SK-N-SH (cell line): ENCODE measurements around the gene PKP1. TPM values are rescaled to one million over a fixed set of nuclear protein-coding genes. Genes with fewer than 3 reads are reported as not detected.

ENCODE experiments used
- CTCF ChIA-PET: fragments of 300-600, 350-600 bp; formaldehyde crosslinking; extraction: SDS; loops from one replicate; lab custom pipeline; 2021; lab: Yijun Ruan, JAX
- POLR2A ChIA-PET: fragments of 350-600 bp; sonication (Branson Sonifier 250); formaldehyde crosslinking; extraction: SDS; loops from one replicate; lab custom pipeline; 2020; ENCODE audit warnings: antibody characterized with exemption, inconsistent platforms; lab: Yijun Ruan, JAX
- DNase-seq: peaks from one replicate; pipeline ENCODE4 v3.0.0; 2012
- H2AFZ ChIP-seq: fragments of 200-600 bp; sonication (generic); 2 replicates; pipeline ENCODE4 v1.8.1; 2016; ENCODE audit warnings: antibody characterized with exemption, mild to moderate bottlenecking, low read depth
- H3F3A ChIP-seq: fragments of 200-600 bp; sonication (generic); replicated peaks from 2 replicates; pipeline ENCODE3; 2016; ENCODE audit warnings: antibody characterized with exemption, mild to moderate bottlenecking; ENCODE audit not compliant: insufficient read depth
- H3K27ac ChIP-seq, 2 experiments: fragments of 200-500 bp in 1 of 2; fragments of 200-600 bp in 1 of 2; sonication (Bioruptor generic) in 1 of 2; sonication (generic), shearing (Covaris generic) in 1 of 2; 2 replicates each; pipeline versions ENCODE4 v1.5.1 to v1.6.1; 2014 to 2016; ENCODE audit warnings: low read depth in 2 of 2, inconsistent platforms in 1 of 2, low read length in 1 of 2, mild to moderate bottlenecking in 1 of 2, mixed read lengths in 1 of 2
- H3K27me3 ChIP-seq: fragments of 200-600 bp; sonication (generic), shearing (Covaris generic); 2 replicates; pipeline ENCODE4 v1.6.1; 2016; ENCODE audit warnings: mixed run types; ENCODE audit not compliant: insufficient read depth
- H3K36me3 ChIP-seq, 2 experiments: fragments of 200-500 bp in 1 of 2; fragments of 200-600 bp in 1 of 2; sonication (Bioruptor generic) in 1 of 2; sonication (generic) in 1 of 2; replicated peaks in 1 of 2; 2 replicates each; pipeline versions ENCODE3 to v1.5.1; 2014 to 2016; ENCODE audit warnings: low read length in 1 of 2, mild to moderate bottlenecking in 1 of 2; ENCODE audit not compliant: insufficient read depth in 2 of 2, control insufficient read depth in 1 of 2
- H3K4me1 ChIP-seq, 2 experiments: fragments of 200-500 bp in 1 of 2; fragments of 200-600 bp in 1 of 2; sonication (Bioruptor generic) in 1 of 2; sonication (generic), shearing (Covaris generic) in 1 of 2; 2 replicates each; pipeline versions ENCODE4 v1.5.1 to v1.6.1; 2014 to 2016; ENCODE audit warnings: low read depth in 1 of 2, low read length in 1 of 2, mixed run types in 1 of 2; ENCODE audit not compliant: insufficient read depth in 2 of 2, control insufficient read depth in 1 of 2
- H3K4me2 ChIP-seq: fragments of 200-600 bp; sonication (generic), shearing (Covaris generic); 2 replicates; pipeline ENCODE4 v1.6.1; 2017; ENCODE audit warnings: mixed run types
- H3K4me3 ChIP-seq, 2 experiments: fragments of 200-500 bp in 1 of 2; fragments of 200-600 bp in 1 of 2; sonication (Bioruptor generic) in 1 of 2; sonication (generic), shearing (Covaris generic) in 1 of 2; 2 replicates each; pipeline versions ENCODE4 v1.5.1 to v1.8.1; 2014 to 2016; ENCODE audit warnings: low read depth in 2 of 2, inconsistent platforms in 1 of 2, low read length in 1 of 2, mild to moderate bottlenecking in 1 of 2, mixed read lengths in 1 of 2, moderate library complexity in 1 of 2
- H3K79me2 ChIP-seq: fragments of 200-600 bp; sonication (generic); 2 replicates; pipeline ENCODE4 v1.8.1; 2017; ENCODE audit warnings: mild to moderate bottlenecking; ENCODE audit not compliant: insufficient read depth
- H3K9ac ChIP-seq: fragments of 200-600 bp; sonication (generic); 2 replicates; pipeline ENCODE4 v1.6.1; 2017; ENCODE audit warnings: mixed run types
- H3K9me2 ChIP-seq: fragments of 200-600 bp; sonication (generic); 2 replicates; pipeline ENCODE4 v1.6.1; 2017; ENCODE audit warnings: mixed run types
- H3K9me3 ChIP-seq: fragments of 200-600 bp; sonication (generic); 2 replicates; pipeline ENCODE4 v1.6.1; 2017; ENCODE audit warnings: mixed run types, mild to moderate bottlenecking, moderate library complexity
- H4K20me1 ChIP-seq: fragments of 200-600 bp; sonication (generic); 2 replicates; pipeline ENCODE4 v1.6.1; 2017; ENCODE audit warnings: mild to moderate bottlenecking, mixed run types; ENCODE audit not compliant: insufficient read depth
- CTCF ChIP-seq: fragments of 200-600 bp; sonication (generic); IDR thresholded peaks from 2 replicates; pipeline ENCODE4 v1.6.1; 2017; ENCODE audit warnings: antibody characterized with exemption, mild to moderate bottlenecking, moderate library complexity
- ELF1 ChIP-seq: IDR thresholded peaks from 2 replicates; pipeline ENCODE4 v1.4.0; 2012
- EP300 ChIP-seq, 2 experiments: IDR thresholded peaks; 2 replicates each; pipeline versions ENCODE4 v1.4.0 to v1.6.1; 2012; ENCODE audit warnings: borderline replicate concordance in 1 of 2, low read depth in 1 of 2, low read length in 1 of 2
- EZH2phosphoT487 ChIP-seq: fragments of 200-600 bp; sonication (generic); IDR thresholded peaks from 2 replicates; pipeline ENCODE4 v1.6.1; 2017; ENCODE audit warnings: low read depth, mixed run types, mild to moderate bottlenecking, antibody characterized with exemption, moderate library complexity, borderline replicate concordance
- FOXJ3 ChIP-seq: sonication (generic); formaldehyde crosslinking; IDR thresholded peaks from 2 replicates; pipeline ENCODE4 v1.5.1; 2020; ENCODE audit warnings: mild to moderate bottlenecking, missing genetic modification reagents
- GATA2 ChIP-seq: sonication (generic); formaldehyde crosslinking; IDR thresholded peaks from 2 replicates; pipeline ENCODE4 v1.5.0; 2020; ENCODE audit warnings: mild to moderate bottlenecking, missing genetic modification reagents
- JUND ChIP-seq: IDR thresholded peaks from 2 replicates; pipeline ENCODE4 v1.4.0; 2012
- MEF2A ChIP-seq: IDR thresholded peaks from 2 replicates; pipeline ENCODE4 v1.4.0; 2012; ENCODE audit warnings: low read depth, borderline replicate concordance
- MXI1 ChIP-seq: IDR thresholded peaks from 2 replicates; pipeline ENCODE4 v1.6.1; 2012; ENCODE audit warnings: mild to moderate bottlenecking, low read depth, low read length, improper control_type of control experiment
- NFIC ChIP-seq: IDR thresholded peaks from 2 replicates; pipeline ENCODE4 v1.4.0; 2012; ENCODE audit warnings: borderline replicate concordance
- NRF1 ChIP-seq: IDR thresholded peaks from 2 replicates; pipeline ENCODE4 v1.6.1; 2012; ENCODE audit warnings: low read depth, mild to moderate bottlenecking, low read length
- PBX3 ChIP-seq: IDR thresholded peaks from 2 replicates; pipeline ENCODE4; 2012
- RAD21 ChIP-seq: IDR thresholded peaks from 2 replicates; pipeline ENCODE4 v1.6.1; 2012; ENCODE audit warnings: mild to moderate bottlenecking, low read length
- SMC3 ChIP-seq: IDR thresholded peaks from 2 replicates; pipeline ENCODE4 v1.6.1; 2012; ENCODE audit warnings: low read depth, low read length, improper control_type of control experiment
- USF1 ChIP-seq: IDR thresholded peaks from 2 replicates; pipeline ENCODE4 v1.4.0; 2012; ENCODE audit warnings: low read depth, borderline replicate concordance
- YY1 ChIP-seq: IDR thresholded peaks from 2 replicates; pipeline ENCODE4 v1.4.0; 2012; ENCODE audit warnings: low read depth, mild to moderate bottlenecking
- ZBTB33 ChIP-seq: IDR thresholded peaks from 2 replicates; pipeline ENCODE4 v1.4.0; 2012; ENCODE audit warnings: low read depth, borderline replicate concordance
- WGBS: methylation state at CpG from one replicate; pipeline ENCODE4 v1.1.6; 2017; ENCODE audit warnings: low lambda C conversion rate; 5-methylcytosine and 5-hydroxymethylcytosine counted together
- polyA plus RNA-seq, 3 experiments: library from polyadenylated mRNA; depleted of rRNA; stranded (reverse); fragments of >200 nt; gene quantifications; 2 replicates each; pipeline ENCODE4 v1.2.3, GENCODE V29; 2012

PKP1 gene
- polyA plus RNA-seq, 1 of the 3 experiments (the other 2 are of a cell fraction): not detected

- Histone ChIP-seq H2AFZ (no peak overlapping the region), H3K4me3 (no peak overlapping the region), H3F3A (no peaks in the 10 kb centered on the region), H3K27ac (no peak overlapping the region), H3K9me2 (no peaks in the 10 kb centered on the region), H4K20me1 (no peaks in the 10 kb centered on the region), H3K36me3 (no peaks in the 10 kb centered on the region), H3K9me3 (no peaks in the 10 kb centered on the region; the same call in 1 of the 2 replicates), H3K79me2 (no peaks in the 10 kb centered on the region), H3K9ac (no peak overlapping the region), H3K4me1 (no peaks in the 10 kb centered on the region; a peak in 1 of 4 replicates), H3K27me3 (peaks cover 7% of the 10 kb centered on the region; the same call in 1 of the 2 replicates), H3K4me2 (no peak overlapping the region)
- no peak for DNase-seq
- TF ChIP-seq PBX3 (no peak), USF1 (no peak), SMC3 (no peak), RAD21 (no peak), NRF1 (no peak), MEF2A (no peak), YY1 (no peak), CTCF (no peak), JUND (no peak), EZH2phosphoT487 (no peak), EP300 (IDR thresholded peaks at IDR 0.05; ENCODE audit: borderline replicate concordance in 1 of 2, low read depth in 1 of 2, low read length in 1 of 2) (no peak), MXI1 (no peak), ZBTB33 (no peak), NFIC (no peak), ELF1 (no peak), GATA2 (no peak), FOXJ3 (CRISPR knock-in tag) (no peak)
- ChIA-PET POLR2A (no interaction called here), CTCF (interaction anchor here (3.8 kb wide), 1 partner anchor 14 kb away, joined by 15 read pairs; no protein-coding TSS in a partner anchor)
- WGBS: 64% methylated on average over 3 of the region's 3 CpGs
Measured at GRCh38 chr1:201240171-201240570, 43.1 kb upstream of the PKP1 start.
